ENCODE results near the gene PITPNC1. TPM values are rescaled to one million over a fixed set of nuclear protein-coding genes. Genes with fewer than 3 reads are reported as not detected.

PITPNC1 gene
- total RNA-seq, 1 donor from 2014 or later = 42.9 TPM

- intact Hi-C loops (cut with micrococcal nuclease) = no loop called here
Measured at GRCh38 chr17:67606471-67606870, 229.4 kb downstream of the PITPNC1 start.

GRCh38 chr17:67606896-67607604, 230.0 kb downstream of the PITPNC1 start:
- intact Hi-C loops (cut with micrococcal nuclease) = no loop called here

DNA sequence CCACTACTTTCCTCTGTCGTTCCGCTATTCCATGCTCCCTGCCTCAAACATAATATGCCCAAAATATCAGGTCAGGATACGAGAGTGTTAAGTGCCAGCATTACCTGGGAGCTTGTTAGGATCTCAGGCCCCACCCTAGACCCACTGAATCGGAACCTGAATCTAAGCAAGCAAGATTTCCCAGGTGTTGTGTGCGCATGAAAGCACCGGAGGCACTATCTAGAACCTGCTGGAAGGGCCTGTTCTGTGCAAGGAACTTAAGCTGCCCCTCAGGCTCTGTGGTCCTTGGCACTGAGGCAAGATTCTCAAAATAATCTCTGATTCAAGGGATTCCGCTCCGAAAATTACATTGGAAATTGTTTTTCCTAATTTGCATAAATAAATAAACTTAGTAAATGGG, 233.0 kb downstream of the PITPNC1 start:
- intact Hi-C loops (cut with micrococcal nuclease) = no loop called here

GRCh38 chr17:67613961-67614360, 236.9 kb downstream of the PITPNC1 start:
- intact Hi-C loops (cut with micrococcal nuclease) = no loop called here

GRCh38 chr17:67615011-67615561, 238.0 kb downstream of the PITPNC1 start:
- intact Hi-C loops (cut with micrococcal nuclease) = no loop called here

GRCh38 chr17:67615736-67616135, 238.7 kb downstream of the PITPNC1 start:
- intact Hi-C loops (cut with micrococcal nuclease) = no loop called here

DNA sequence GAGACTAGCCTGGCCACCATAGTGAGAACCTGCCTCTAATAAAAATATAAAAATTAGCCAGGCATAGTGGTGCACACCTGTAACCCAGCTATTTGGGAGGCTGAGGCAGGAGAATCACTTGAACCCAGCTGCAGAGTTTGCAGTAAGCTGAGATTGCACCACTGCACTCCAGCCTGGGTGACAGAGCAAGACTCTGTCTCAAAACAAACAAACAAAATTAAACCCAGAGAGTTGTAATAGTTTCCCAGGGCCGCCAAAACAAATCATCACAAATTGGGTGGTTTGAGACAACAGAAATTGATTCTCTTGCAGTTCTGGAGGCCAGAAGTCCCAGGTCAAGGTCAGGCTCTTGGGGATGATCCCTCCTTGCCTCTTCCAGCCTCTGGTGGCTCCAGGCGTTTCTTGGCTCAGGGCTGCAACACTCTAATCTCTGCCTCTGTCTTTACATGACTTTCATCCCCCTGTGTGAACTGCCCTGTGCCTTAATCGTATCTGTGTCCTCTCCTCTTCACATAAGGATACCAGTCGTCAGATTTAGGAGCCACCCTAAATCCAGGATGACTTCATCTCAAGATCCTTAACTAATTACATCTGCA, 240.3 kb downstream of the PITPNC1 start:
- intact Hi-C loops (cut with micrococcal nuclease) = no loop called here

GRCh38 chr17:67619555-67619954, 242.5 kb downstream of the PITPNC1 start:
- intact Hi-C loops (cut with micrococcal nuclease) = no loop called here

- intact Hi-C loops (cut with micrococcal nuclease) = no loop called here
Measured at GRCh38 chr17:67620088-67620487, 243.0 kb downstream of the PITPNC1 start.

DNA sequence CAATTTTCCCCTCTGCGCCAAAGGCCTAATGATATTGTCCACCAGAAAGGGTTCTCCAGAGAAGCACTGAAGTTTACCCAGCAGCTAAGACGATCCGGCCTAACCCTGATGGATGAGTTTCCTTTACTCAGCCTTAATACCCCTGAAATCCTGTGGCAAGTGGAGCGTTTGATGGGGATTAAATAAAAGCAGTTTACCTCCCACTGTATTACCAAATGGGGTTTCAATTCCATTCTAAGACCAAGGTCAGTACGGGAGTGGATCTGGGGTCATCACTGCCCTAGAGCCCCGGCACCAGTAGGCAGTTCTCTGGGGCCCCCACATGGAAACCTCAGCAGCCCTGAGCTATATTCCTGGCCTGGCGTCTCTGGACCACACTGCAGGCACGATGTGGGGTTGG, 243.6 kb downstream of the PITPNC1 start:
- intact Hi-C loops (cut with micrococcal nuclease) = no loop called here

- intact Hi-C loops (cut with micrococcal nuclease) = no loop called here
Measured at GRCh38 chr17:67623767-67624166, 246.7 kb downstream of the PITPNC1 start.

- intact Hi-C loops (cut with micrococcal nuclease) = no loop called here
Measured at GRCh38 chr17:67624886-67625656, 248.0 kb downstream of the PITPNC1 start.

GRCh38 chr17:67625971-67626370, 248.9 kb downstream of the PITPNC1 start:
- intact Hi-C loops (cut with micrococcal nuclease) = no loop called here

- intact Hi-C loops (cut with micrococcal nuclease) = no loop called here
Measured at GRCh38 chr17:67628580-67629013, 251.5 kb downstream of the PITPNC1 start.

DNA sequence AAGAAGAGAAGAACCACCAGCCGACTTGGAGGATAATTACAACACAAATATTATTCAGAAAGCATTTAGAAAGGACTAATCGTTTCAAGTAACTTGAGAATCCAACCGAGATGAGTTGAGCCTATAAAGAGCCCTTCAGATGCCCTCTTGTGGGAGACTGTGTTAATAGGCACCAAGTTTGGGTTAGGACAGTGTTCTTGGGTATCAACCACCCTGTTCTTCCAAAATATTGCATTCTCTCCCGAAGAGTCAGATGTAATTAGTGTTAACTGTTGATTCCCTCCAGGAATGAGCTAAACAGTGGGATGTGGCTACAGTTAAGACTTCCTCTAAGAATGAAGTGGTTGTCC, 252.9 kb downstream of the PITPNC1 start:
- intact Hi-C loops (cut with micrococcal nuclease) = loop anchor here (1.0 kb wide), 1 partner anchor 256 kb away; no protein-coding TSS in a partner anchor

GRCh38 chr17:67630836-67631235, 253.8 kb downstream of the PITPNC1 start:
- intact Hi-C loops (cut with micrococcal nuclease) = loop anchor here (1.0 kb wide), 1 partner anchor 257 kb away; no protein-coding TSS in a partner anchor

- intact Hi-C loops (cut with micrococcal nuclease) = no loop called here
Measured at GRCh38 chr17:67632141-67632540, 255.1 kb downstream of the PITPNC1 start.

- intact Hi-C loops (cut with micrococcal nuclease) = no loop called here
Measured at GRCh38 chr17:67633751-67634211, 256.7 kb downstream of the PITPNC1 start.

GRCh38 chr17:67635681-67636080, 258.6 kb downstream of the PITPNC1 start:
- intact Hi-C loops (cut with micrococcal nuclease) = no loop called here

DNA sequence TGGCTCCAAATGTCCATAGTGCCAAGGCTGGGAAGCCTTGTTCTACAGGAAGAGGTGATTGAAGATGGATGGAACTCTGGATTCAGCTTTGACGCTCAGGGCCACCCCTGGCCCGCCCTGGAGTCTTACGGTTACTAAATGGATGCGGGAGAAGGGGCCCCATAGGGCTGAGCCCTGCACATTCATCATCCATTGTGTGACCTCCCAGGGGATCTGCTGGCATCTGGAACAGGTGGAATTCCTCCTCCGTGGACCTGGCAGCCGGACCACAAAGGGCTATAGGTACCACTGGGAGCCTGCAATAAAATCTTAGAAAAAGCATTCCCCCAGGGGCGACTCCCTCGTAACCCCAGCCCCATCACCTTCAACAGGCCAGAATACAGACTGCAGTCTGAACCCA, 259.2 kb downstream of the PITPNC1 start:
- intact Hi-C loops (cut with micrococcal nuclease) = no loop called here

DNA sequence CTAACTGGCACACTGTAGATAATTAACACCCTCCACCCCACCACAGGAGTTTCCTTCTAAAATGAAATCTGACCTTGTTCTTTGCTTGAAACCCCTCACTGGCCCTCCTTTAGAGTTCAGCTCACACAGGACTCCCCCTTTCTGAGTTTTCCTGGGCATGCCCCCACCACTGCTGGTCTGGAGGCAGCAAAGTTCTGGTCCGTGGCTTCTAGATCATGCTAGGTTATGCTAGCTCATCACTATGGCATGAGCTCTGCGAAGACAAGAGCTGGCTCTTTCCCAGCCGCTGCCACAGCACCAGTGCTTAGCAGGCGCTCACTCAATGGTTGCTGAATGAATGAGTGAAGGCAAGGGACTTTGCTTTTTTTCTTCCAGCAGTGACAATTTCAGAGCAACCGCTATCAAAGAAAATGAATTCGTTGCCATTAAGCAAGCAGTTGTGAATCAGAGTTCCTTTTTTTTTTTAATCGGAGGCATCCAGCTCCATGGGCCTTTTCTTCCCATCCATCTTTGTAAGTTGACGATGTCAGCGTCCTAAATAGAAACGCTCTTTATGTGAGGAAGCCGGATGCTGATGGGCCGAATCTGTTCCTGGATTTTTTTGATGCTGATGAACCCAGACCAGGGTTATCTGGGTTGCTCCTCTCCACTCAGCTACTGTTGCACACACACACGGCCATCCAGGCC, 259.9 kb downstream of the PITPNC1 start:
- intact Hi-C loops (cut with micrococcal nuclease) = no loop called here
